Liver (tissue), 9 donors: ENCODE results near the gene CCDC179. TPM values are rescaled to one million over a fixed set of nuclear protein-coding genes. Genes with fewer than 3 reads are reported as not detected.

Experiments
- DNase-seq: peaks from one replicate; pipeline ENCODE4 v3.0.0-alpha.2; 2017; ENCODE audit warnings: low spot score
- H3K27ac ChIP-seq, 2 donors: one replicate each; pipeline ENCODE4 v1.7.0; 2013; ENCODE audit warnings: inconsistent platforms in 2 of 2, low read length in 2 of 2, control low read depth in 1 of 2, low read depth in 1 of 2, mild to moderate bottlenecking in 1 of 2
- H3K27me3 ChIP-seq, 4 donors: one replicate each; pipeline versions ENCODE4 v1.6.1 to v1.7.0; 2013; ENCODE audit warnings: low read length in 3 of 4, inconsistent platforms in 1 of 4, mild to moderate bottlenecking in 1 of 4, moderate library complexity in 1 of 4; ENCODE audit not compliant: control insufficient read depth in 4 of 4, insufficient read depth in 4 of 4
- H3K36me3 ChIP-seq, 4 donors: one replicate each; pipeline versions ENCODE4 v1.6.1 to v1.7.0; 2013; ENCODE audit warnings: low read length in 3 of 4, mild to moderate bottlenecking in 3 of 4, low read depth in 1 of 4, moderate library complexity in 1 of 4; ENCODE audit not compliant: control insufficient read depth in 4 of 4, insufficient read depth in 3 of 4
- H3K4me1 ChIP-seq, 4 donors: one replicate each; pipeline versions ENCODE4 v1.6.1 to v1.7.0; 2013; ENCODE audit warnings: low read length in 3 of 4, mild to moderate bottlenecking in 3 of 4, moderate library complexity in 1 of 4; ENCODE audit not compliant: control insufficient read depth in 4 of 4, insufficient read depth in 4 of 4
- H3K4me3 ChIP-seq, 3 donors: one replicate each; pipeline versions ENCODE4 v1.6.1 to v1.7.0; 2013; ENCODE audit warnings: low read length in 3 of 3, control low read depth in 1 of 3, low read depth in 1 of 3, mild to moderate bottlenecking in 1 of 3
- H3K9ac ChIP-seq, 2 donors: one replicate each; pipeline ENCODE4 v1.7.0; 2013; ENCODE audit warnings: low read length in 2 of 2, mild to moderate bottlenecking in 2 of 2, moderate library complexity in 2 of 2, control low read depth in 1 of 2, low read depth in 1 of 2
- H3K9me3 ChIP-seq, 4 donors: one replicate each; pipeline versions ENCODE4 v1.6.1 to v1.7.0; 2013; ENCODE audit warnings: low read length in 3 of 4; ENCODE audit not compliant: control insufficient read depth in 4 of 4
- CTCF ChIP-seq: fragments of 150-350 bp; IDR thresholded peaks from 2 replicates; pipeline ENCODE4 v1.5.1; 2017; ENCODE audit warnings: improper control_type of control experiment, low read depth, low read length; ENCODE audit not compliant: missing input control
- EGR1 ChIP-seq, 2 donors: IDR thresholded peaks; 2 replicates each; pipeline ENCODE4 v1.6.1; 2016 to 2018; ENCODE audit warnings: antibody characterized with exemption in 2 of 2, low read depth in 2 of 2
- FOXA1 ChIP-seq: IDR thresholded peaks from 2 replicates; pipeline ENCODE4 v1.6.1; 2016; ENCODE audit warnings: antibody characterized with exemption
- FOXA2 ChIP-seq: IDR thresholded peaks from 2 replicates; pipeline ENCODE4 v1.6.1; 2016; ENCODE audit warnings: antibody characterized with exemption
- GABPA ChIP-seq, 2 donors: IDR thresholded peaks in 1 of 2; conservative IDR thresholded peaks in 1 of 2; 2 replicates each; pipeline ENCODE4 v1.6.1; 2016; ENCODE audit warnings: antibody characterized with exemption in 2 of 2, mild to moderate bottlenecking in 1 of 2, moderate library complexity in 1 of 2
- HNF4A ChIP-seq, 2 donors: conservative IDR thresholded peaks; 2 replicates each; pipeline ENCODE4 v1.6.1; 2016; ENCODE audit warnings: antibody characterized with exemption in 2 of 2, mild to moderate bottlenecking in 2 of 2
- HNF4G ChIP-seq: IDR thresholded peaks from 2 replicates; pipeline ENCODE4 v1.6.1; 2016; ENCODE audit warnings: antibody characterized with exemption
- JUND ChIP-seq, 2 donors: IDR thresholded peaks; 2 replicates each; pipeline ENCODE4 v1.6.1; 2016; ENCODE audit warnings: antibody characterized with exemption in 2 of 2
- MAX ChIP-seq: IDR thresholded peaks from 2 replicates; pipeline ENCODE4 v1.6.1; 2016; ENCODE audit warnings: antibody characterized with exemption
- NR2F2 ChIP-seq: IDR thresholded peaks from 2 replicates; pipeline ENCODE4 v1.6.1; 2016; ENCODE audit warnings: antibody characterized with exemption
- RAD21 ChIP-seq, 2 donors: IDR thresholded peaks; 2 replicates each; pipeline ENCODE4 v1.6.1; 2016; ENCODE audit warnings: antibody characterized with exemption in 2 of 2, mild to moderate bottlenecking in 2 of 2
- REST ChIP-seq: IDR thresholded peaks from 2 replicates; pipeline ENCODE4 v1.6.1; 2016; ENCODE audit warnings: antibody characterized with exemption, mild to moderate bottlenecking
- RXRA ChIP-seq, 2 donors: IDR thresholded peaks; 2 replicates each; pipeline ENCODE4 v1.6.1; 2017 to 2018; ENCODE audit warnings: antibody characterized with exemption in 2 of 2, mild to moderate bottlenecking in 1 of 2
- SP1 ChIP-seq: IDR thresholded peaks from 2 replicates; pipeline ENCODE4 v1.6.1; 2018; ENCODE audit warnings: antibody characterized with exemption, mild to moderate bottlenecking
- TAF1 ChIP-seq: conservative IDR thresholded peaks from 2 replicates; pipeline ENCODE4 v1.6.1; 2016; ENCODE audit warnings: antibody characterized with exemption, mild to moderate bottlenecking
- YY1 ChIP-seq: IDR thresholded peaks from 2 replicates; pipeline ENCODE4 v1.6.1; 2016; ENCODE audit warnings: antibody characterized with exemption, mild to moderate bottlenecking
- WGBS: extraction: QIAGEN DNeasy Blood & Tissue Kit; methylation state at CpG from one replicate; pipeline ENCODE4 v1.1.7; 2013; 5-methylcytosine and 5-hydroxymethylcytosine counted together
- polyA plus RNA-seq, 2 donors: library from polyadenylated mRNA; stranded (reverse) in 1 of 2; unstranded in 1 of 2; fragments of 200-250 nt in 1 of 2; fragments of >200 nt in 1 of 2; fragmentation: Nextera tagmentation in 1 of 2; extraction: Ambion mirVana in 1 of 2; gene quantifications; one replicate each; pipeline versions ENCODE4 v1.2.1 to v1.2.3, GENCODE V29; 2013 to 2015
- total RNA-seq, 2 donors: library from RNA; depleted of rRNA; stranded (reverse); fragments of >200 nt; gene quantifications; one replicate each; pipeline ENCODE4 v1.2.3, GENCODE V29; 2014
- TF ChIP-seq, protein P1 (sequence below): IDR thresholded peaks from 2 replicates; pipeline ENCODE4 v1.6.1; 2016; ENCODE audit warnings: antibody characterized with exemption
- TF ChIP-seq, protein P2 (sequence below): IDR thresholded peaks from 2 replicates; pipeline ENCODE4 v1.6.1; 2016; ENCODE audit warnings: antibody characterized with exemption
- donor health status: healthy.
- donor health status: healthy.
- donor health status: healthy.
- donor health status: healthy.
- donor health status: healthy.

Gene CCDC179
- total and polyA plus RNA-seq, 4 donors: 0.96 TPM; not detected in 3

- TF ChIP-seq HNF4A (conservative IDR thresholded peaks at IDR 0.05): no peak
- TF ChIP-seq MAX: no peak
- TF ChIP-seq, protein P1, sequence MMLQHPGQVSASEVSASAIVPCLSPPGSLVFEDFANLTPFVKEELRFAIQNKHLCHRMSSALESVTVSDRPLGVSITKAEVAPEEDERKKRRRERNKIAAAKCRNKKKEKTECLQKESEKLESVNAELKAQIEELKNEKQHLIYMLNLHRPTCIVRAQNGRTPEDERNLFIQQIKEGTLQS: no peak
- no peak for TF ChIP-seq RXRA (IDR thresholded peaks at IDR 0.05)
- TF ChIP-seq JUND (IDR thresholded peaks at IDR 0.05): no peak
- no peak for TF ChIP-seq HNF4G
Measured at GRCh38 chr11:22846726-22847125, 13.5 kb downstream of the CCDC179 start (continued).

DNA sequence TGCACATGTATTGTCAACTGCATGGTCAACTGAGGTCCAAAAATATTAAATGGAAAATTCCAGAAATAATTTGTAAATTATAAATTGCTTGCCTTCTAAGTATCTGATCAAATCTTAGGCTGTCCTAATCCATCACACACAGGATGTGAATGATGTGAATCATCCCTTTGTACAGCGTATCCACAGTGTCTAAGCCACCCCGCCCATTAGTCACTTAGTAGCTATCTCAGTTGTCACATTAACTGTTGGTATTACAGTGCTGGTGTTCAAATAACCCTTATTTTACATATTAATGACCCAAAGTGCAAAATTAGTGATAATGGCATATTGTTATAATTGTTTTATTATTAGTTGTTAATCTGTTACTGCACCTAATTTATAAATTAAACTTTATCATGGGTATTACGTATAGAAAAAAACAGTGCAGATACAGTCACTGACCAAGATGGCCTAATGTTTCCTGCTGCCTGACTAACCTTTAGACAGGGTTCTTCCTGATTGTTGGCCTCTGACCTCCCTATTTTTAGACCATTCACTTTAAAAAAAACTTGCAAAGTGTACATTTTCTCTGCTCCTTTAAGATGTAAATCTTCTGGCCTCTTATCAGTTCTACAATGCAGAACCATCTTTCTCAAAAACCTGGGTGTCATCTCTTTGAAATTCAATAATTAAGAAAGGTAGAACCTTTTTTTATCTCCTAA lies 27.8 kb downstream of the CCDC179 start:
- no peak overlapping the region for H3K9ac ChIP-seq
- no peaks in the 10 kb centered on the region for H3K27me3 ChIP-seq
- 80% methylated on average over 3 of the region's 3 CpGs for WGBS
- no peak overlapping the region for H3K27ac ChIP-seq
- TF ChIP-seq HNF4A (conservative IDR thresholded peaks at IDR 0.05): no peak
- TF ChIP-seq RXRA (IDR thresholded peaks at IDR 0.05): no peak
- no peak for TF ChIP-seq FOXA1
- no peak for TF ChIP-seq EGR1 (IDR thresholded peaks at IDR 0.05; ENCODE audit: low read depth in 2 of 2)
- TF ChIP-seq NR2F2: no peak
- TF ChIP-seq SP1: no peak
- no peak for TF ChIP-seq REST
- TF ChIP-seq HNF4G: no peak
- TF ChIP-seq CTCF: no peak
- no peak for TF ChIP-seq RAD21 (IDR thresholded peaks at IDR 0.05)
- TF ChIP-seq FOXA2: no peak
- TF ChIP-seq TAF1: no peak
- no peak for TF ChIP-seq YY1
- no peak for TF ChIP-seq JUND (IDR thresholded peaks at IDR 0.05)
- no peak for TF ChIP-seq MAX
- TF ChIP-seq GABPA (IDR thresholded peaks at IDR 0.05 in 1 of 2, conservative IDR thresholded peaks at IDR 0.05 in 1 of 2): no peak
- TF ChIP-seq, protein P2, sequence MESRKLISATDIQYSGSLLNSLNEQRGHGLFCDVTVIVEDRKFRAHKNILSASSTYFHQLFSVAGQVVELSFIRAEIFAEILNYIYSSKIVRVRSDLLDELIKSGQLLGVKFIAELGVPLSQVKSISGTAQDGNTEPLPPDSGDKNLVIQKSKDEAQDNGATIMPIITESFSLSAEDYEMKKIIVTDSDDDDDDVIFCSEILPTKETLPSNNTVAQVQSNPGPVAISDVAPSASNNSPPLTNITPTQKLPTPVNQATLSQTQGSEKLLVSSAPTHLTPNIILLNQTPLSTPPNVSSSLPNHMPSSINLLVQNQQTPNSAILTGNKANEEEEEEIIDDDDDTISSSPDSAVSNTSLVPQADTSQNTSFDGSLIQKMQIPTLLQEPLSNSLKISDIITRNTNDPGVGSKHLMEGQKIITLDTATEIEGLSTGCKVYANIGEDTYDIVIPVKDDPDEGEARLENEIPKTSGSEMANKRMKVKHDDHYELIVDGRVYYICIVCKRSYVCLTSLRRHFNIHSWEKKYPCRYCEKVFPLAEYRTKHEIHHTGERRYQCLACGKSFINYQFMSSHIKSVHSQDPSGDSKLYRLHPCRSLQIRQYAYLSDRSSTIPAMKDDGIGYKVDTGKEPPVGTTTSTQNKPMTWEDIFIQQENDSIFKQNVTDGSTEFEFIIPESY: no peak
- TF ChIP-seq, protein P1: no peak
- H3K9me3 ChIP-seq: no peaks in the 10 kb centered on the region
- no peaks in the 10 kb centered on the region for H3K36me3 ChIP-seq
- DNase-seq: no peak
- no peak overlapping the region for H3K4me3 ChIP-seq
- peaks cover 2 to 16% (median 6%) of the 10 kb centered on the region in 4 donors for H3K4me1 ChIP-seq
